ENCODE results near the gene GLDC.

The GLDC gene

GRCh38 chr9:6498982-6499381, 146.5 kb downstream of the GLDC start:
- in situ Hi-C loops (cut with HindIII; ENCODE audit: low pct_ligation_motif_present, low sequenced_read_pairs), result no loop called here

GRCh38 chr9:6495466-6495865, 150.1 kb downstream of the GLDC start:
- Histone ChIP-seq H3K36me3 (replicated peaks) (peaks cover 27% of the 10 kb centered on the region), H3K4me3 (ENCODE audit: low read depth, low read length) (no peak overlapping the region), H3K27ac (no peak overlapping the region), H3K27me3 (replicated peaks) (no peaks in the 10 kb centered on the region)
- no peak for DNase-seq
- no peak for TF ChIP-seq CTCF (IDR thresholded peaks at IDR 0.05; ENCODE audit: low read depth, low read length, missing control alignments)
- in situ Hi-C loops (cut with HindIII; ENCODE audit: low pct_ligation_motif_present, low sequenced_read_pairs), result no loop called here

More at GRCh38 chr9:6498982-6499381, 146.5 kb downstream of the GLDC start:
- Histone ChIP-seq H3K27ac (peak overlapping the region; percentile 33), H3K27me3 (replicated peaks) (no peaks in the 10 kb centered on the region), H3K4me3 (ENCODE audit: low read depth, low read length) (no peak overlapping the region), H3K36me3 (replicated peaks) (peaks cover 40% of the 10 kb centered on the region)
- peak; percentile 33 for DNase-seq
- TF ChIP-seq CTCF (IDR thresholded peaks at IDR 0.05; ENCODE audit: low read depth, low read length, missing control alignments), result no peak

- no peak for DNase-seq
- H3K4me3 ChIP-seq (ENCODE audit: low read depth, low read length), result no peak overlapping the region
- H3K27me3 ChIP-seq (replicated peaks), result no peaks in the 10 kb centered on the region
- peaks cover 19% of the 10 kb centered on the region for H3K36me3 ChIP-seq (replicated peaks)
- in situ Hi-C loops (cut with HindIII; ENCODE audit: low pct_ligation_motif_present, low sequenced_read_pairs), result no loop called here
- no peak overlapping the region for H3K27ac ChIP-seq
- TF ChIP-seq CTCF (IDR thresholded peaks at IDR 0.05; ENCODE audit: low read depth, low read length, missing control alignments), result no peak
Observed at GRCh38 chr9:6490863-6491262, 154.7 kb downstream of the GLDC start.

- Histone ChIP-seq H3K27me3 (replicated peaks) (no peaks in the 10 kb centered on the region), H3K27ac (no peak overlapping the region), H3K4me3 (ENCODE audit: low read depth, low read length) (no peak overlapping the region), H3K36me3 (replicated peaks) (peaks cover 18% of the 10 kb centered on the region)
- in situ Hi-C loops (cut with HindIII; ENCODE audit: low pct_ligation_motif_present, low sequenced_read_pairs), result no loop called here
- no peak for TF ChIP-seq CTCF (IDR thresholded peaks at IDR 0.05; ENCODE audit: low read depth, low read length, missing control alignments)
- DNase-seq, result no peak
Observed at GRCh38 chr9:6489099-6489498, 156.4 kb downstream of the GLDC start.

- peaks cover 18% of the 10 kb centered on the region for H3K36me3 ChIP-seq (replicated peaks)
- in situ Hi-C loops (cut with HindIII; ENCODE audit: low pct_ligation_motif_present, low sequenced_read_pairs), result no loop called here
Observed at GRCh38 chr9:6488395-6488794, 157.1 kb downstream of the GLDC start.

More at GRCh38 chr9:6488395-6488794, 157.1 kb downstream of the GLDC start:
- H3K4me3 ChIP-seq (ENCODE audit: low read depth, low read length), result no peak overlapping the region
- H3K27me3 ChIP-seq (replicated peaks), result no peaks in the 10 kb centered on the region
- no peak overlapping the region for H3K27ac ChIP-seq
- no peak for DNase-seq
- TF ChIP-seq CTCF (IDR thresholded peaks at IDR 0.05; ENCODE audit: low read depth, low read length, missing control alignments), result peak; percentile 27

All from brain microvascular endothelial cell (primary cell).